T47D (cell line): ENCODE results near the gene PILRB.

ENCODE experiments used
- DNase-seq, 2 experiments: peaks; one replicate each; pipeline versions ENCODE4 v3.0.0 to v3.0.0-alpha.2; 2011 to 2012; ENCODE audit warnings: low read depth in 1 of 2, low spot score in 1 of 2
- JUND ChIP-seq: IDR thresholded peaks from 2 replicates; pipeline ENCODE4 v1.6.1; 2012; ENCODE audit warnings: low read depth
- in situ Hi-C: cut with HindIII; loops from 2 replicates; pipeline ENCODE4 v1.10.0; 2016; ENCODE audit warnings: low sequenced_read_pairs, low pct_unique_long_range_greater_than_20kb

Gene PILRB

DNA sequence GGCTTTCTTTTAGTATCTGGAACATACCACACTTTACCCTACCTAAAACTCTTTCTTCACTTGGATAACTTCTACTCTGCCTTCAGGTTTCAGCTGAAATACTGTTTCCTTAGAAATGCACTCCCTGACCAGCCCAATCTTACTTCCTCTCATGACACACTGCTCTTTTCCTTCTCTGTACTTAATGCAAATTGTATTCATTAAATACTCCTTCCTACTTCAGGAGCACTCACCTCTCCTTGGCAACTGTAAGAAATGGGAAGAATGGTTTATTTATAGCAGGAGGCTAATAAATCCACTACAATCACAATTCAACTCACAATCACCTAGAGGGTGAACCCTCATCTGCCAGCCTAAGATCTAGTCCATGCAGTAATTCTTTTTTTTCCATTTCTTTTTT, 55.4 kb downstream of the PILRB start:
- in situ Hi-C loops, result no loop called here
- no peak for TF ChIP-seq JUND
- no peak for DNase-seq

- TF ChIP-seq JUND, result no peak
- in situ Hi-C loops, result no loop called here
These were observed 56.0 kb downstream of the PILRB start for GRCh38 chr7:100413889-100414288.

DNA sequence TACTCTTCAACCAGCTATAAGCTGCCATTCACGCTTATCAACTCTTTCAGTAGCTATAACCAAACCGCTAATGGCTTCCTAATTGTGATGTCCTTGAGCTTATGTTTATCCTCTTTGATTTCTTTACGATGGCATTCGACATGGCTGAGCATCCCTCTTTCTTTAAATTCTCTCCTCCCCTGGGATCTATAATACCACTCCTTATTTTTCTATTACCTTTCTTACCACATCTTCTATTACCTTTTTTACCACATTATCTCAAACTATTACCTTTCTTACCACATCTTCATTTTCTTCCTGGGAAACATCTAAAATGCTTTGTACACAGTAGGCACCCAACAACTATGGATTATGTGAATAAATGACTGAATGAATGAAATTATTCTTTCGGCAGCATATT, 57.5 kb downstream of the PILRB start:
- no peak for DNase-seq
- TF ChIP-seq JUND, result no peak
- in situ Hi-C loops, result no loop called here

More at GRCh38 chr7:100413889-100414288, 56.0 kb downstream of the PILRB start:
- no peak for DNase-seq
